Stimulated activated CD4-positive, alpha-beta T cell treated with anti-CD3 and anti-CD28 coated beads, Interleukin-12 subunit alpha, Interleukin-12 subunit beta, amount 100 ng/mL, for 24 hours (primary cell): Measurements from ENCODE around the gene PRKAG3.

Experiments used
- DNase-seq, 2 experiments: peaks; one replicate each; pipeline ENCODE4 v3.0.0-alpha.2; 2020; ENCODE audit warnings: low read depth in 2 of 2

PRKAG3 gene

DNA sequence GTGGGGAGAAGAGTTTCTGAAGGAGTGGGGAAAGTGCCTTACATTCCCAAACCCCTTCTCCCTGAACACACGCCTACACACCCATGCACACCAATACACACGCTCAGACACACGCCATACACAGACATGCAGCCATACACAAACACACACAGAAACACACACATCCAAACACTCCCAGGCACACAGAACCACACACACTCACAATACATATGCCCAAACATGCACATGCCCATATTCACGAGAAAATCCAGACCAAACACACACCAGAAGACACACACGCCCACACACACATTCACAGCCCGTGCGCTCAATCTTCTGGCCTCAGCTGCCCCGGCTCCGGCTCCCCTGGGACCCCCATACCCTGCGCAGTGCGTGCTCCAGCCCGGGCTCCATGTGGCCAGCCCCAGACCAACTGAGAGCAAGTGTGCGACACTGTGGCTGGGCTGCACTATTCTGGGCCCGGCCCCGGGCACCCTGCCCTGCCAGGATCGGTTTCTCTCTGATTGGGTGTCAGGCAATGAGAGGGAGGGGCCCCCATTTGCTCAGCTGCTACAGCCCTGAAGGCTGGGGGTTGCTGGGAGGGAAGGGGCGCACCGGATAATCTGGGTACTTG lies at the start of gene PRKAG3:
Gene PRKAG3 (minus strand): TSS at position 426 of the 613 bp plus-strand sequence.
- DNase-seq = no peak

GRCh38 chr2:218880859-218881594 lies 49.4 kb upstream of the PRKAG3 start:
- DNase-seq = no peak

DNA sequence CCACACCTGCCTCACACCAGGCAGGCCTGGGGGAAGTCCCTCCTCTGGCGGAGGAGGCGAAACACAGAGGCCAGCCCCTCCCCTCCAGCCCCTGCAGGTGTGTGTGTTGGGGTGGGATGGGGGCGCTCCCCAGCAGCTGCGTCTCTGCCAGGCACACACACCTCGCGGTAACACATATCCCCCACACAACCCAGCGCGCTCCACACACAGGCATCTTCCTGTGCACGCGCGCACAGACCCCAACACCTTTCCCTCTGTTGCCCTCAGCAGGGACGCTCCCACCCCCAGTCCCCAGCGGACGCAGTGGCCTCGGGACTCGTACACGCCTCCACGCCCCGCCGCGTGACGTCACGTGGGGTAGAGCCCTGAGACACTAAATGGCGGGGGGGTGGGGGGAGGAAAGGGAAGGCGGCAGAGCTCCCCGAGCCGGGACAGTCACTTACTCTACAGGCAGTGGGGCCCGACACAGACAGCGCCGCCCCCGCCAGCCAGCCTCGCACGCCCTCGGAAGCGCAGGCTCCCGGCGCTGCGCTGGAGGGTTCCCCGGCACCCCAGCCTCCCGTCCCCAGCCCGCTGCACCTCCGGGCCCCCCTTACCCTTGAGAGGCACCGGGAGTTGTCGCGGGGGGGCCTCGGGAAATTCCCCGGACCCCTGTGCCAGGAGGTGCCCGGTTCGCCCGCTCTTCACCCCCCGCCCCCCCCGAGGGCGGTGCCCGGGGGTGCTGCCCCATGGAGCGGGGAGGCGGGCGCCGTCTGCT lies 48.7 kb upstream of the PRKAG3 start, which contains the start of gene WNT10A:
Gene WNT10A (plus strand): TSS at position 751 of the 757 bp plus-strand sequence. CDS start 144 bp downstream, outside the sequence.
- peak in 1 of 2 experiments; percentile 52 for DNase-seq

DNA sequence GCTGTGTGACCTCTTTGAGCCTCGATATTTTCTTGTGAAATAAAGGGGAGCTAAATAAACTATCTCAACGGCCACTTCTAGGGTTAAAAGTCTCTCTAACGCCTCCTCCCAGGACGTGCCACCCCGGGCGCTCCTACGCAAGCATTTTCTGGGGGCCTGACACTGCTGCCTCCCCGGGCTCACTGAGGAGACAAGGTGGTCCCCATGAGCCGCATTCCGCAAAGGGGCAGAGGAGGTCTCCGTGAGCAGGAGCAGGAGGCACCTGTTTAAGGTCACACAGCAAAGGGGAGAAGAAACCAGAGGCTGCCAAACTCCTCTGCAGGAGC lies 48.1 kb upstream of the PRKAG3 start:
- DNase-seq = no peak

DNA sequence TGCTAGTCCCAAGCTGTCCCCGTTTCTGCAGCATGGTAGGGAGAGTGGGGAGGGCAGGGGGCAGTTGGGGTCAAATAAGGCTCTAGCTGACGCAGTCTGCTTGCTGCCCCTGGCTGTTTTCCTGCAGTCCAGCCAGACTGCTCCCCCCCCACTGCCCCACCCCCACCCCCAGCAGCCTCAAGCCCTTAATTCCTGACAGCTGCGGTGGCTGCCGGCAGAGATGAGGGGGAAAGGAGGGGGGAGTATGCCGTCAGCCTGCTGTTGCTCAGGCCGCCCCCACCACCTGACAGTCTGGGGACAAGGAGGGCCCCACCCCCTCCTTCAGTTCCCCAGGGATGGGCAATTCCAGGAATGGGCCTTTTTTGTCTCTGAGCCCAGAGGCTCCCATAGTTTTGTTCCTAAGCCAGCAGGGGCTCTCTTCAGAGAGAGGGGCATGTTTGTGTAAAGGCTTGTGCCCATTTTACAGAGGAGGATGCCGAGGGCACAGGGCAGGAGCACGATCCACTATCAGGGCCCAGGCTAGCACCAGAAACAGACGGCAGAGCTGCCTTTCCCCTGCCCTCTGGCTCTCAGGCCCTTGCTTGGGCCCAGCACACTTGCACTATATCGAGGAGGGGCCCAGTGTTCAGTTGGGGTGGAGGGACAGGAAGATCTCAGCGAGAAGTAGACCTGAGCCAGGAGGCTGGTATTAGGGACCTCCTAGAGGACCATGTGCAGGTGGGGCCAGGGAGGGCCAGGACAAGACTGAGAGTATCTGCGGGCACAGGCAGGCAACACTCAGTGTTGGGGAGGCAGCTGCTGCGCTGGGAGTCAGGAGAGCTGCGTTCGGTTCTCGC lies 47.5 kb upstream of the PRKAG3 start:
- DNase-seq = no peak

GRCh38 chr2:218878486-218878885 lies 46.9 kb upstream of the PRKAG3 start:
- DNase-seq = no peak

GRCh38 chr2:218877891-218878290 lies 46.3 kb upstream of the PRKAG3 start:
- no peak for DNase-seq

GRCh38 chr2:218877331-218877730 lies 45.7 kb upstream of the PRKAG3 start:
- DNase-seq = no peak

GRCh38 chr2:218876562-218877219 lies 45.1 kb upstream of the PRKAG3 start:
- DNase-seq = peak in 1 of 2 experiments; percentile 69

DNA sequence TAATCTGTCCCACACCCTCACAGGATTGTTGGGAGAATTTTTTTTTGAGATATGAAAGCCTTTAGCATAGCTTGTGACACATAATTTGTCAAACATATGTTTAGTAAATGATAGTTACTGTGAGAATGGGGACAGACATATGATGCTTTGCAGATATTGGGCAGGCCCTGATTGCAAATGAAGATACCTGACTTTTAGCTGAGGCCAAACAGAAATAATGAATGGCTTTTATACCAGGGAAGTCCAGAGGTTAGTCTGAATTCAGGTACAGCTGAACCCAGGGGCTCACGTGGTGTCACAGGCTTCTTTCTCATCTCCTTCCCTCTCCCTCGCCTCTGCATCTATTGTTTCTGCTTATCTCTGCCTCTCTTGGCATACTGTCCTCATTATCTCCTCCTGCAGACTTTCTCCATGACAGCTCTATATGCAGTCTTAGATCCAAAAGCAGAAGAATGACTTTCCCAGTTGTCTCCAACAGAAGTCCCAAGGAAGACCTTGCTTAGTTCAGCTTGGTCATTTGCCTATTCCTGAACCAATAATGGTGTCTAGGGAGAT lies 44.2 kb upstream of the PRKAG3 start:
- DNase-seq = no peak

DNA sequence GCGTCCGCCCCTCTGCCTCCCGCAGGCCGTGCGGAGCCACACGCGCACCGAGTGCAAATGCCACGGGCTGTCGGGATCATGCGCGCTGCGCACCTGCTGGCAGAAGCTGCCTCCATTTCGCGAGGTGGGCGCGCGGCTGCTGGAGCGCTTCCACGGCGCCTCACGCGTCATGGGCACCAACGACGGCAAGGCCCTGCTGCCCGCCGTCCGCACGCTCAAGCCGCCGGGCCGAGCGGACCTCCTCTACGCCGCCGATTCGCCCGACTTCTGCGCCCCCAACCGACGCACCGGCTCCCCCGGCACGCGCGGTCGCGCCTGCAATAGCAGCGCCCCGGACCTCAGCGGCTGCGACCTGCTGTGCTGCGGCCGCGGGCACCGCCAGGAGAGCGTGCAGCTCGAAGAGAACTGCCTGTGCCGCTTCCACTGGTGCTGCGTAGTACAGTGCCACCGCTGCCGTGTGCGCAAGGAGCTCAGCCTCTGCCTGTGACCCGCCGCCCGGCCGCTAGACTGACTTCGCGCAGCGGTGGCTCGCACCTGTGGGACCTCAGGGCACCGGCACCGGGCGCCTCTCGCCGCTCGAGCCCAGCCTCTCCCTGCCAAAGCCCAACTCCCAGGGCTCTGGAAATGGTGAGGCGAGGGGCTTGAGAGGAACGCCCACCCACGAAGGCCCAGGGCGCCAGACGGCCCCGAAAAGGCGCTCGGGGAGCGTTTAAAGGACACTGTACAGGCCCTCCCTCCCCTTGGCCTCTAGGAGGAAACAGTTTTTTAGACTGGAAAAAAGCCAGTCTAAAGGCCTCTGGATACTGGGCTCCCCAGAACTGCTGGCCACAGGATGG lies 42.0 kb upstream of the PRKAG3 start:
- no peak for DNase-seq

DNA sequence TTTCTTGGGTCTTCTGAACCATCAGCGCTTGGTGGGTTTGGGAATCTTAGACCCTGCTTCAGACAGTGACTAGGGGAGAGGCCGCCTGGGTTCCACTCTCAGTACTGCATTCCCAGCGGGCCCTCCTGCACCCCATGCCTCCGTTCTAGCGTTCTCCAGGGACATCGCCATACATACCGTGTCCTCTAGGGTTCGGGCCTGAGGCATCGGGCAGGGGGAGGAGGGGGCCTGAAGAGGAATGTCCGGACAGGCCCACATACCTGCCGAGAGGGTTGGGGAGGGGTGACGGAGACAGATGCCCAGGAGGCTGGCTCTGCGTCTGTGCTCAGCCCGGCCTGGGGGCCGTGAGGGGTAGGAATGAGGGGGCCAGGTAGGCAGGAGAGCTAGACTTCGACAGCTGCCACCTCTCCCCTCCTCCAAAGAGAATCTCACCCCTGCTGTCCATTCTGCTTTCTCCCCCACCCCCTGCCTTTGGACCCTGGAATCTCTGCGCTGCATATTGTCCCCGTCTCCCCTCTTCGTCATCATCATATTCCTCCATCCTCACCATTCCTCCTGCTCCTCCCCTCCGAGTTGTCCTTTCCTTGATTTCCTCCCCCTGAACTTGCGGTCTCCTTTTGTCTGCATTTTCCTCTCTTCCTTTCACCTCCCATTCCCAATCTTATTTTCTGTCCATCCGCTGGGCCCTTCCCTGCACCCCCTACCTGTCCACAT lies 41.2 kb upstream of the PRKAG3 start:
- DNase-seq = no peak

DNA sequence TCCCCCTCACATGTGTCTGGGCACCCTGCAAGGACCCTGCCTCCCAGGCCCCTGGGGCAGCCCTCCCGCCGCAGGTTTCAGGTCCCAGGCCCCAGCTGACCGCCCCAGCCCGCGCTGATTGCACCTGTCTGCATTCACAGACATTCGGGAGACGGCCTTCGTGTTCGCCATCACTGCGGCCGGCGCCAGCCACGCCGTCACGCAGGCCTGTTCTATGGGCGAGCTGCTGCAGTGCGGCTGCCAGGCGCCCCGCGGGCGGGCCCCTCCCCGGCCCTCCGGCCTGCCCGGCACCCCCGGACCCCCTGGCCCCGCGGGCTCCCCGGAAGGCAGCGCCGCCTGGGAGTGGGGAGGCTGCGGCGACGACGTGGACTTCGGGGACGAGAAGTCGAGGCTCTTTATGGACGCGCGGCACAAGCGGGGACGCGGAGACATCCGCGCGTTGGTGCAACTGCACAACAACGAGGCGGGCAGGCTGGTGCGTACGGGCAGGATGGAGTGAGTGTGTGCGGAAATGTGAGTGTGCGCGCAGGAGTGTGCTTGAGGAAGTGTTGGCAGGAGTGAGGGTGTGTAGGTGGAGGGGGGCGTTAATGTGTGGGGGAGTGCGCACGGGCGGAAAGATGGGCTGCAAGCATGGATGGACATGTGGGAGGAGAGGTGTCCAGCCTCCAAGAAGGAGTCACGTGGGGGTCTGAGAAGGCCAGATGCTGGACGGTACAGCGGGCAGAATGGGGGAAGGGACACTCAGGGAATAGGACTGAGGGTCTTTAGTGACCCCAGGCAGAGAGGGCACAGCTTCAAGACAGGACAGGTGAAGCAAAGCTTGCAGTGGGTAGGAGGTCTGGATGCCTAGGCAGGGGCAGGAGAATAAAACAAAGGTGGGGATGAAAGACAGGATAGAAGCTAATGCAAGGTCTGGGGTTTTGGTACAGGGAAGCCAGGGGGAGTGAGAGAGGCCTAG lies 40.0 kb upstream of the PRKAG3 start:
- no peak for DNase-seq

- no peak for DNase-seq
Measured at GRCh38 chr2:218870984-218871344, 39.4 kb upstream of the PRKAG3 start.

GRCh38 chr2:218869064-218869463 lies 37.5 kb upstream of the PRKAG3 start:
- DNase-seq = no peak

- DNase-seq = no peak
Measured at GRCh38 chr2:218867900-218868299, 36.3 kb upstream of the PRKAG3 start.

DNA sequence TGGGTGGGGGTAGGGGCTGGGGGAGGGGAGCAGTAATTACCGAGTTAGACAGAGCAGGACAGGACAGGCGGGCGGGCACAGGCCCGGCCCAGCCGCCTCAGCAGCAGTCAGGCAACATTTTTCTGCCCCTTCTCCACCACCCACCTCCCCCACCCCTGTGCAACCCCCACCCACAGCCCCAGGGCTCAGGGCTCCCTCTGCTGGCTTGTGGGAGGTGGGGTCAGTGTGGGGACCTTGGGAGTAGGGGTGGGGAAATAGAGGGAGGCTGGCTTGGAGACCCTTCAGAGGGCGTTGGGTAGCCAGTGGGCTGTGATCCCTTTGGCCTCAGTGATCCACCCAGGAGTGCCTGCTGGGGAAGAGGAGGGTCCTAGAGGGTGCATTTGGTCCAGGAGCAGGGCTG lies 34.4 kb upstream of the PRKAG3 start:
- no peak for DNase-seq

- no peak for DNase-seq
Measured at GRCh38 chr2:218865396-218865795, 33.8 kb upstream of the PRKAG3 start.
